Neural progenitor cell (in vitro differentiated cells): Measurements from ENCODE around the gene GPR132. TPM values are rescaled to one million over a fixed set of nuclear protein-coding genes. Genes with fewer than 3 reads are reported as not detected.

Experiments used
- DNase-seq: peaks from one replicate; pipeline ENCODE4 v3.0.0-alpha.2; 2016; ENCODE audit warnings: low spot score
- H2AFZ ChIP-seq: fragments of 200-600 bp; sonication (generic); replicated peaks from 2 replicates; pipeline ENCODE4 v1.6.1; 2016; ENCODE audit warnings: antibody characterized with exemption
- H3F3A ChIP-seq: fragments of 200-600 bp; sonication (generic); 2 replicates; pipeline ENCODE4 v1.6.1; 2016; ENCODE audit warnings: antibody characterized with exemption, low read depth
- H3K27ac ChIP-seq: fragments of 200-600 bp; sonication (generic); 2 replicates; pipeline ENCODE4 v1.5.1; 2016; ENCODE audit warnings: mild to moderate bottlenecking
- H3K27me3 ChIP-seq: fragments of 200-600 bp; sonication (generic); 2 replicates; pipeline ENCODE4 v1.6.1; 2016; ENCODE audit warnings: mild to moderate bottlenecking, moderate library complexity
- H3K36me3 ChIP-seq: fragments of 200-600 bp; sonication (generic); 2 replicates; pipeline ENCODE4 v1.5.1; 2016
- H3K4me1 ChIP-seq: fragments of 200-600 bp; sonication (generic); 2 replicates; pipeline ENCODE4 v1.6.1; 2016; ENCODE audit warnings: mixed run types
- H3K4me2 ChIP-seq: fragments of 200-600 bp; sonication (generic); 2 replicates; pipeline ENCODE4 v1.6.1; 2016
- H3K4me3 ChIP-seq: fragments of 200-600 bp; sonication (generic); 2 replicates; pipeline ENCODE4 v1.5.1; 2016
- H3K79me2 ChIP-seq: fragments of 200-600 bp; sonication (generic); 2 replicates; pipeline ENCODE4 v1.6.1; 2016; ENCODE audit warnings: low read depth
- H3K9ac ChIP-seq: fragments of 200-600 bp; sonication (generic); 2 replicates; pipeline ENCODE4 v1.6.1; 2016
- H3K9me3 ChIP-seq: fragments of 200-600 bp; sonication (generic); 2 replicates; pipeline ENCODE4 v1.5.1; 2016; ENCODE audit warnings: low read depth
- H4K20me1 ChIP-seq: fragments of 200-600 bp; sonication (generic); 2 replicates; pipeline ENCODE4 v1.6.1; 2016; ENCODE audit warnings: low read depth
- H3K27ac Mint-ChIP-seq: 3 replicates; pipeline ENCODE4 v1.8.0; 2021; ENCODE audit warnings: mixed read lengths
- H3K27me3 Mint-ChIP-seq: 2 replicates; pipeline ENCODE4 v1.8.0; 2022; ENCODE audit warnings: low read depth, mild to moderate bottlenecking, inconsistent platforms, moderate library complexity, mixed read lengths; ENCODE audit not compliant: insufficient read depth
- H3K36me3 Mint-ChIP-seq: 3 replicates; pipeline ENCODE4 v1.8.0; 2021; ENCODE audit warnings: mixed read lengths
- H3K4me1 Mint-ChIP-seq: 3 replicates; pipeline ENCODE4 v1.8.0; 2021; ENCODE audit warnings: mixed read lengths
- H3K4me3 Mint-ChIP-seq: 3 replicates; pipeline ENCODE4 v1.8.0; 2021; ENCODE audit warnings: mild to moderate bottlenecking, moderate library complexity, mixed read lengths
- H3K9me3 Mint-ChIP-seq: 3 replicates; pipeline ENCODE4 v1.8.0; 2020; ENCODE audit warnings: mixed read lengths
- EZH2 ChIP-seq: fragments of 200-600 bp; sonication (generic); IDR thresholded peaks from 2 replicates; pipeline ENCODE4 v1.6.1; 2017; ENCODE audit warnings: antibody characterized with exemption, mild to moderate bottlenecking, moderate library complexity
- EZH2phosphoT487 ChIP-seq: fragments of 200-600 bp; sonication (generic); IDR thresholded peaks from 2 replicates; pipeline ENCODE4 v1.6.1; 2017; ENCODE audit warnings: antibody characterized with exemption
- total RNA-seq: library from RNA; depleted of rRNA; stranded (reverse); fragments of >200 nt; gene quantifications from 2 replicates; pipeline ENCODE4 v1.2.3, GENCODE V29; 2015; ENCODE audit warnings: low replicate concordance
- TF ChIP-seq, protein P1 (sequence below): fragments of 200-600 bp; sonication (generic); IDR thresholded peaks from 2 replicates; pipeline ENCODE4 v1.5.1; 2017; ENCODE audit warnings: antibody characterized with exemption, mild to moderate bottlenecking

Gene GPR132
- total RNA-seq, 1 donor from 2014 or later = 0.51 TPM

- no peak for TF ChIP-seq EZH2
- TF ChIP-seq, protein P1, sequence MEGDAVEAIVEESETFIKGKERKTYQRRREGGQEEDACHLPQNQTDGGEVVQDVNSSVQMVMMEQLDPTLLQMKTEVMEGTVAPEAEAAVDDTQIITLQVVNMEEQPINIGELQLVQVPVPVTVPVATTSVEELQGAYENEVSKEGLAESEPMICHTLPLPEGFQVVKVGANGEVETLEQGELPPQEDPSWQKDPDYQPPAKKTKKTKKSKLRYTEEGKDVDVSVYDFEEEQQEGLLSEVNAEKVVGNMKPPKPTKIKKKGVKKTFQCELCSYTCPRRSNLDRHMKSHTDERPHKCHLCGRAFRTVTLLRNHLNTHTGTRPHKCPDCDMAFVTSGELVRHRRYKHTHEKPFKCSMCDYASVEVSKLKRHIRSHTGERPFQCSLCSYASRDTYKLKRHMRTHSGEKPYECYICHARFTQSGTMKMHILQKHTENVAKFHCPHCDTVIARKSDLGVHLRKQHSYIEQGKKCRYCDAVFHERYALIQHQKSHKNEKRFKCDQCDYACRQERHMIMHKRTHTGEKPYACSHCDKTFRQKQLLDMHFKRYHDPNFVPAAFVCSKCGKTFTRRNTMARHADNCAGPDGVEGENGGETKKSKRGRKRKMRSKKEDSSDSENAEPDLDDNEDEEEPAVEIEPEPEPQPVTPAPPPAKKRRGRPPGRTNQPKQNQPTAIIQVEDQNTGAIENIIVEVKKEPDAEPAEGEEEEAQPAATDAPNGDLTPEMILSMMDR = no peak
- TF ChIP-seq EZH2phosphoT487 = no peak
These were observed 9.4 kb upstream of the GPR132 start for GRCh38 chr14:105074601-105075053.

DNA sequence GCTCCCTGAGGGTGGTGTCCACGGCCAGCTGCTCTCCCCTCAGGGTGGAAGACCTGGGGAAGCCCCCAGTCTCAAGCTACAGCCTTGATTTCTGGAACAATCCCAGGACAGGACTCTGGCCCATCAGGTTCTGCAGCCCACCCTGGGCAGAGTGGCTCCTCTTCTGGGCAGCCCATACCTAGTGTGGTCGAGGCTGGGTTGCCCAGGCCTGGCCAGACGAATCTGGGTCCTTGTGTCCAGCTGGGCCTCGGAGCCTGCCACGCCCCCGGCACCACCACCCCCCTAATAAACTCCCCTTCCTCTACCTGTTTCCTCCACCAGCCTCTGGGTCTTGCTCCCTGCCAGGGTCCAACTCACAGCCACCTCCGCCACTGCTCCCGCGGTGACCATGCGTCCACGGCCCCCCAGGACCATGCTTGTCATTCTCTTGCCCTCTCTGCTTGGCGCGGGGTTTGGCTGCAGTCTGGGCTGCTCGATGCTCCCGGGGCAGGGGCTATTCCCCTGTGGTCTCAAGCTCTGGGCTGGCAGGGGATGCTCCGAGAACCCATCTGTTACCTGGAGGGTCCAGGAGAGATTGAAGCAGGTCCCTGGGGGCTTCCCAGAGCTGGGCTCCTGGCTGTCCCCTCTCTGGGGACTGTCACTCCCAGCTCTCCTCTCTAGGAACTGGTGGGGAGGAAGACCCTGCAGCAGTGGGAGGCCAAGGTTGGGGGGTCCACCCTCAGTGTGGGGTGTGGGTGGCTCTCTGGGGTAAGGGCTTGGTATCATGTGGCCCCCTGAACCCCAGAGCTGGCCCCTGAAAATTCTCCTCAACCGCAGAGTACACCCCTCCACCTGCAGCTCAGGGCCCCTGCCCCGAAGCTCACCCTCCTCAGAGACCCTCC, 8.7 kb upstream of the GPR132 start:
- no peak overlapping the region for H3K4me3 ChIP-seq
- no peak for DNase-seq
- no peaks in the 10 kb centered on the region for H3K9me3 ChIP-seq
- H3K4me2 ChIP-seq = peak overlapping the region; percentile 63
- Mint-ChIP-seq H3K27me3 (peaks cover under 1% of the 10 kb centered on the region), H3K4me1 (peaks cover 9% of the 10 kb centered on the region), H3K27ac (no peak overlapping the region), H3K9me3 (peaks cover 3% of the 10 kb centered on the region), H3K36me3 (no peaks in the 10 kb centered on the region), H3K4me3 (no peak overlapping the region)
- H3K4me1 ChIP-seq = peaks cover 24% of the 10 kb centered on the region
- peaks cover 13% of the 10 kb centered on the region for H3F3A ChIP-seq
- H3K36me3 ChIP-seq = no peaks in the 10 kb centered on the region
- H3K27ac ChIP-seq = no peak overlapping the region
- no peak for TF ChIP-seq EZH2phosphoT487
- H2AFZ ChIP-seq = no peak overlapping the region
- H4K20me1 ChIP-seq = no peaks in the 10 kb centered on the region
- no peak overlapping the region for H3K9ac ChIP-seq
- no peaks in the 10 kb centered on the region for H3K27me3 ChIP-seq
- no peaks in the 10 kb centered on the region for H3K79me2 ChIP-seq

More at GRCh38 chr14:105074601-105075053, 9.4 kb upstream of the GPR132 start:
- H4K20me1 ChIP-seq = no peaks in the 10 kb centered on the region
- DNase-seq = peak; percentile 80
- Mint-ChIP-seq H3K27me3 (no peaks in the 10 kb centered on the region), H3K27ac (no peak overlapping the region), H3K36me3 (no peaks in the 10 kb centered on the region), H3K4me3 (no peak overlapping the region), H3K4me1 (peaks cover 9% of the 10 kb centered on the region), H3K9me3 (peaks cover 3% of the 10 kb centered on the region)
- H3K4me3 ChIP-seq = no peak overlapping the region
- no peaks in the 10 kb centered on the region for H3K36me3 ChIP-seq
- H3K79me2 ChIP-seq = no peaks in the 10 kb centered on the region
- H3K4me1 ChIP-seq = peaks cover 24% of the 10 kb centered on the region
- H3F3A ChIP-seq = peaks cover 13% of the 10 kb centered on the region
- no peak overlapping the region for H3K27ac ChIP-seq
- H3K4me2 ChIP-seq = peak overlapping the region; percentile 63
- H3K27me3 ChIP-seq = no peaks in the 10 kb centered on the region
- no peaks in the 10 kb centered on the region for H3K9me3 ChIP-seq
- H3K9ac ChIP-seq = no peak overlapping the region
- H2AFZ ChIP-seq = no peak overlapping the region

DNA sequence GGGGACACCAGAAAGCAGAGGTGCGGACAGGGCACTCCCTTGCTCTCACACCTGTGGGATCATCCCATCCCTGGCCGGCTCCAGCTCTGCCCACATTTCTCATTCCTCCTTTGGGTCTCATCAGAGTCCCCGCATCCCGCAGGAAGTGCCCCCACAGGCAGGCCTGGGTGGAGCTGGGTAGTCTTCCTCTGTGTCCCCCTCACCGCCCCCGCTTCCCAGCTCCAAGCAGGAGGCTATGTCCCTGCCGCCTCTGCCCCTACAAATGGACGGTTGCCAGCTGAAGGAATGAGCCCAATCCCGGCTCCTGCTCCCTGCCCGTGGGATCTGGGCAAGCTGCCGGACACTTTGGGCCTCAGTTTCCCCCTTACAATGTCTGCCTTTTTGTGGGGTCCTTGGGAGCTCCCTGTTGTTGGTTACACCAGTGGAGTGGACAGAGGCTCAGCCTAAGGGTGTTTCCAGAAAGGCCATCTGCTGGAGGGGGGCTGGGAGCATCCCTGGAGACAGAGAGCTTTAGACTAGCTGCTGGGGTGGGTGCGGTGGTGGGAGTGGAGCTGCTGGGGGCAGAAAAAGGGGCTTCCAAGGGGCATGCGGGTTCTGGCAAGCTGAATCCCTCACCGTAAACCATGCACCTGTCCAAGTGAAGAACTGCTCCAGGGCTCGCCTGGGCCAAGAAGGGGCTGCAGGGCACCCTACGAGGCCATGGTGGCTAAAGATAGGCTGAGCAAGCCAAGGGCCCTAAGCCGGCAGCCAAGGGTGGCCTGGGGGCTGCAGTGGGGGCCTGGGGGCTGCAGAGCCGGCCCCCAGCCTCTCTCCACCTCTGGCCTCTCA, 7.9 kb upstream of the GPR132 start:
- no peaks in the 10 kb centered on the region for H3K79me2 ChIP-seq
- H3K36me3 Mint-ChIP-seq = no peaks in the 10 kb centered on the region
- H3K27ac ChIP-seq = no peak overlapping the region
- peaks cover 2% of the 10 kb centered on the region for H3K9me3 Mint-ChIP-seq
- no peaks in the 10 kb centered on the region for H3K27me3 ChIP-seq
- no peak overlapping the region for H3K27ac Mint-ChIP-seq
- TF ChIP-seq, protein P1 = no peak
- no peak for TF ChIP-seq EZH2phosphoT487
- no peak for TF ChIP-seq EZH2
- no peak overlapping the region for H3K4me3 ChIP-seq
- H3K4me1 Mint-ChIP-seq = peaks cover 6% of the 10 kb centered on the region
- H3K9ac ChIP-seq = no peak overlapping the region
- H3F3A ChIP-seq = peaks cover 10% of the 10 kb centered on the region
- no peaks in the 10 kb centered on the region for H4K20me1 ChIP-seq
- peaks cover 24% of the 10 kb centered on the region for H3K4me1 ChIP-seq
- peaks cover 2% of the 10 kb centered on the region for H3K27me3 Mint-ChIP-seq
- no peak for DNase-seq
- H3K36me3 ChIP-seq = no peaks in the 10 kb centered on the region
- no peak overlapping the region for H2AFZ ChIP-seq
- H3K9me3 ChIP-seq = no peaks in the 10 kb centered on the region
- H3K4me3 Mint-ChIP-seq = no peak overlapping the region
- H3K4me2 ChIP-seq = no peak overlapping the region
